Measurements from ENCODE around the gene PRKG1.
"Not testable (repeated sequence)": the region's sequence is repeated elsewhere in the genome, so short reads cannot be mapped to it uniquely, and the experiment has no call there.

The PRKG1 gene

GRCh38 chr10:51285601-51286000 is 211.3 kb downstream of the PRKG1 start:
- no peak for DNase-seq

DNA sequence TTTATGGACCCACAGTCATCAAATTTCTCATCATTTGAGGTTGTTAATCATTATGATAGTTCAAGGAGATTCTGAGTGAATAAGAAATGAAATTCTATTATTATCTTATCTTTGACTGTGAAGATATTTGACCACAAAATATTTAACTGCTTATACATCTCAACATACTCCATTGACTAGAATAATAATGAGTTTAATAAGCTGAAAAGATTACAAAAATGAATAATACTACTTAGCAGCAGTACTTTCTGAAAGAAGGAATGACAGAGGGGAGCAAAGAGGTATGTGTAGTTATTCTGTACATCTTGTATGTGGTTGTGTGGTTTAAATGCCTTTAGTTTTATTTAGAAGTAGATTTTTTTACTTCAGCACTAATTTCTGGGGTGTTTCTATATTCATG is 214.2 kb downstream of the PRKG1 start:
- DNase-seq = no peak

DNA sequence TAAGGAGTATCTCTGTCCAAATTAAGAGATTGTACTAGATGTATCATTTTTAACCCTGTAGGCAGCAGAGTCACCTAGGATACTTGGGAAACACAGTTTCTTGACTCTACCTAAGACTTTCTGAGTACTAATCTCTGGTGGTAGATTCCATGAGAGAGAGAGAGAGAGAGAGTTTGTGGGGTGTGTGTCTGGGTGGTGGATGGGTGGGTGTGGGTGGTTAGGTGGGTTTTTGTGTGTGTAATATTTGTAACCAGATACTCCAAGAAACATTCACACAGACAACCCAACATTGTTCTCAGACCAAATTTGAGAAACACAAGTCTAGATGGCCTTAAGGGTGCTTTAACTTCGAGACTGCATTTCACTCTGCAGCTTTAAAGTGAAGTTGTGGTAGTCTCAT is 215.2 kb downstream of the PRKG1 start:
- no peak for DNase-seq

DNA sequence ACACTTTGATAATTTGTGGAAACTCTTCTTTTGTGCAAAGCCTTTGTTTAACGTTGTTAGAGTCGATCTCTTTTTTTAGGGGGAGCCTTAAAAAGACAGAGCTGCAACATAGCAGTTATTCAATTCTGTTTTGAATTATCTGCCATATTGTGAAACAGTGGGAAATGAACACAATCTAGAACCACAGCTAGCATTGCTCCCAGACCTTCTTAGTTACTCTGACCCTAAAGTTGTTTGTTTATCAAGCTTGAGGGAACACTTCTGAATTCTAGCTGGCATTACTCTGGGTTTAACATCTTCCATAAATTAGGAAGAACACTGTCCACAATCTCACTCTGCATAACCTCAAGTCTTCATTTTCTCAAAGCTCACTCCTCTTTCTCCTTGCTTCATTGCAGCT is 217.7 kb downstream of the PRKG1 start:
- no peak for DNase-seq

- DNase-seq = no peak
These were observed 223.2 kb downstream of the PRKG1 start for GRCh38 chr10:51297438-51297837.

- no peak for DNase-seq
These were observed 226.5 kb downstream of the PRKG1 start for GRCh38 chr10:51300617-51301304.

DNA sequence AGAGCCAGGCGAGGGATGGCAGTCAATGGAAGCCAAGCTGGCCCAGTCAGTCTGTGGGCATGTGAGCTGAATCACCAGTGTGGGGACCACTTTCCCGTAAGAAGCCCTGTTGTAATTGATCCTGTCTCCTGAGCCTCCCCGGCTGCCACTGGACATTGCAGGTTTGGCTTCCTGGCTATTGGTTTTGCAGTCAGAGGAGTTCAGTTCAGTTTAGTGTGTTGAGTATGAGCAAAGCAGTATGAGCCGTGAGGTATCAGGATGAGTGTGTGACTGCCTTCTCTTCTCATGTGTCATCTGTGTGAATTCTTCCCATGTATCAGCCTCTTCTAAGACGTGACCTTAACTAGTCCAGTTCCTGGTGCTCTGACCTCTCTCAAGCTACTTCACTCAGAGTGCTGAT is 227.4 kb downstream of the PRKG1 start:
- DNase-seq = no peak

DNA sequence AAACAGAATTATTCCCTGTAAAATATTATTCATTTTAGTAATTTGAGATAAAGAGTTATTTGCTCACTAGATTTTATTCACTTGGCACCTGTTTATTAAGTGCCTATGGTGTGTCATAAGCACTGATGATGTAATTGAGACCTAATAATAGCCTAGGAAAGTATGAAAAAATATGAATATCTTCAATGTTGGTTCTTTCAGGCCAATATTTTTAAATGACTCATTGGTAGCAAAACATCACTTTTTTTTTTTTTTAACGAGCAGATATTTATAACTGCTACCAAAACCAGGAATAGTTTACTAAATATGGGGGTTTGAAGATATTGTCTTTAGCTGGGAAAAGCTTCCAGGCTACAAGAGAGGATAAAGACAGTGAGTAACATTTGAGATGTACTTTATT is 228.0 kb downstream of the PRKG1 start:
- DNase-seq = no peak

DNA sequence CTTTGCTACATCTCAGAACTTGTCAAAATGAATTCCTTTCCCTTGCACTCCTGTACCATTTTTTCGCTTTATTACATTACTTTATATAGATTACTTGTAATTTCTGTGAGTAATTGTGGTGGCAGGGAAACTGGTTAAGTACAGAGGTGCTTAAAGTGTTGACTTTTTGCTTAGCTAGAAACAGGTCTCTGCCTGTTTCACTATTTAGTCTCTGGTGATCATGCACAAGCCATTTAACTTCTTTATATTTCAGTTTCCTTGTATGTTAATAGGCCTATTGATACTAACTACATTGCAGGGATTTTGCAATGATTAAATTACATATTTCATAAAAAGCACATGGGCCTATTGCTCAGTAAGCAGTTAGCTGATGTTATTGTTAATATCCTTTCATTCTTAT is 233.8 kb downstream of the PRKG1 start:
- DNase-seq = no peak

DNA sequence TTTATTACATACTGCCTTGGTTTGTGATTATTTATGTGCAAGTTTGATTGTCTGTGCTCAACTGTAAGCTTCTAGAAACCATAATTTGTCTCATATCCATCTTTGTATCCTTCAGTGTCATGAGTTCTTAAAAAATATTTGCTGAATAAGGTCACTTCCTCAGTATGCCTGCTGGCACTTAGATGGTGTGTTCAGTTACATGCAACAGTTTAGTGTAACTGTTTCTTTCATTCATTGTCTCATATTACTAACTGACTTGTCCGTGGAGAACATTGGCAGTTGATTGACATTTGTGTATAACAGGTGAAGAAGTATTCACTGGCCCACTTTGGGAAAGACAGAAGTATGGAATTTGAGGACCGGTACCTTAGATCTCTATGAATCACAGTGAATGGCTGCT is 236.9 kb downstream of the PRKG1 start:
- DNase-seq = no peak

- no peak for DNase-seq
These were observed 238.5 kb downstream of the PRKG1 start for GRCh38 chr10:51312817-51313216.

DNA sequence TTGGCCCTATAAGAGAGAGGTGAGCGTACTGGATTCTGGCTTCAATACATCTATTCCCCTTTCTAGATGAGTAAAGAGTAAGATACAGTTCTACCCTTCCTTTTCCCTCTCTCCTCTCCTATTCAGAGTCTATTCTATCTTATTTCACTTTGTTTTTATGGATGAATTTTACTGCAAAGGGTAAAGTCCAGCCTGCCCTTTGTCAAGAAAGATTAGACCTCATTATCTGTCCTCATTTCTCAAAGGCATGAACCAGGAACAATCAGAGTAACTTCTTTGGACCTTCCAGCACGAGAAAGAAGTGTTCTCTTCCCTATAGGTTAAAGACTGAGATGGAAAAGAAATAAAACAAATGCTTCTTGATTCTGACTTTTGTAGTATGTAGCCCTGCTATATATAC is 239.0 kb downstream of the PRKG1 start:
- DNase-seq = no peak

GRCh38 chr10:51313773-51314478 is 239.6 kb downstream of the PRKG1 start:
- DNase-seq = no peak

DNA sequence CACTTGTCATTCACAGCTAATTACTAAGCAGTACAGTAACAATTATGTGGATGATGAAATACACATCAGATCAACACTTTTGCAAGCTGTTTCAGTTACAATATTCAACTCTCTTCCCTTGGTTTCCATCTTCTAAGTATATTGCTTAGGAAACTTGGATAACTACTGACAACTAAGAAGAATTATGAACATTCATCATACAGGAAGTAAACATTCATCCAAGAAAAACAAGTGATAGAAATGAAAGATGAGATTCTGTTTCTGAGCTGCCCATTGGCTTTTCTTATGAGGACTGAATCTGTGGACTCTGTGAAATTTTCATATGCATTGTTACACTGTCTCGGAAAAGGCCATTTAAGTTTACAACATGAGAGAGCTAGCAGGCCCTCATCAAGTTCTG is 240.2 kb downstream of the PRKG1 start:
- DNase-seq = no peak

- no peak for DNase-seq
These were observed 244.3 kb downstream of the PRKG1 start for GRCh38 chr10:51318399-51319172.

DNA sequence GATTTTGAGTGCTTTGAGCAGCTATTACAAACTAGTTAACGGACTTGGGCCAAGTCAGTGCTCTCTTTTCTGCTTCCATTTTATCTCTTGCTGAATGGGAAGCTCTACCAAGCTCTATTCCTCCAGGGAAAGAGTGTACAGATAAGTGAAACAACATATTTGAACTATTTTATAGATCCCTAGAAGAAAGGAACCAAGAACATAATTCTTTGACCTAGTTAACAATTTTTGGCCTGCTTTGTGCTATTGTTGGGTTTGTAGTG is 244.8 kb downstream of the PRKG1 start:
- DNase-seq = no peak

GRCh38 chr10:51321300-51321699 is 247.0 kb downstream of the PRKG1 start:
- no peak for DNase-seq

- DNase-seq = no peak
These were observed 247.7 kb downstream of the PRKG1 start for GRCh38 chr10:51321980-51322379.

DNA sequence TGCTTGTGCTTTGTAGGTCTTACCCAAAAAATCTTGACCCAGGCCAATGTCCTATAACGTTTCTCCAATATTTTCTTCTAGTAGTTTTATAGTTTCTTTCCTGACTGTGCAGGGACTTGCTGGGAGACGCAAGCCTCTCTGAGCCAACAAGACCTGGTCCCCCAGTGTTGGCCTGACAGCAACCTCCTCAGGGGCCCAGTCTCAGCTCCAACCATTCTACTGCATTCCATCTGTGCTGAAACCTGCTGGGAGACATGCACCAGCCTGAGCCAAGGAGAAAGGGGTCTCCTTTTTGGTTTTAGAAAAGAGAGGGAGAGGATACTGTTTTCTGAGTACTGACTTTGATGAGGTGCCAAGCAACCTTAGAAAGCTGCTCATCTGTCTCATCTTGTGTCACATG is 251.4 kb downstream of the PRKG1 start:
- no peak for DNase-seq

GRCh38 chr10:51326174-51326573 is 251.9 kb downstream of the PRKG1 start:
- DNase-seq = no peak

DNA sequence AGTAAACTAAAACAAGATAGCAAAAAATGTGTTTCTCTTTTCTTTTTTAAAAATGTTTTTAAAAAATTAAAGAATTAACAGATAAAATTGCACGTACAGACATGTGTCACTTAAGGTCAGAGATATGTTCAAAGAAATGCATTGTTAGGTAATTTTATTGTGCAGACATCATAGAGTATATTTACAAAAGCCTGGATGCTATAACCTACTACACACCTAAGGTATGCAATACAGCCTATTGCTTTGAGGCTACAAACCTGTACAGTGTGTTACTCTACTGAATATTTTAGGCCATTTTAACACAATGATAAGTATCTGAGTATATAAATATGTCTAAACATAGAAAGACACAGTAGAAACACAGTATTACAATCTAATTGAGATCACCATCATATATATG is 253.1 kb downstream of the PRKG1 start:
- no peak for DNase-seq

DNA sequence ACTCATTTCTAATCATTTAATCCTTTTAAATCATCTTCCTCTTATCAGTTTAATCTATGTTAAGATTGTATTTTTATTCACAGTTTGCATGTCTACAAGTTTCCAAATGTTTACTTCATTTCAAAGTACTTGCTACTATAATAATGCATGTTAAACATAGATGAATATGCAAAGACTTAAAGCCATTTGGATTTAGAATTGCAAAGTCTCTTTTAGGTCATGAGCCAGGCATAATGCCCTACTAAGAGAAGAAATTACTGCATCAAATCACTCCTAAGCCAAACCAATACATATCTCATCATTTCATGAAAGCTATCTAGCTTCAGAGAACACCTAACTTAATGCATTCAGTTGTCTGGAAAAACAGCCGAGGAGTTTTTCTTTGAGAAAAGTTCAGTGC is 266.1 kb downstream of the PRKG1 start:
- DNase-seq = no peak

- DNase-seq = no peak
These were observed 266.7 kb downstream of the PRKG1 start for GRCh38 chr10:51340845-51341610.

DNA sequence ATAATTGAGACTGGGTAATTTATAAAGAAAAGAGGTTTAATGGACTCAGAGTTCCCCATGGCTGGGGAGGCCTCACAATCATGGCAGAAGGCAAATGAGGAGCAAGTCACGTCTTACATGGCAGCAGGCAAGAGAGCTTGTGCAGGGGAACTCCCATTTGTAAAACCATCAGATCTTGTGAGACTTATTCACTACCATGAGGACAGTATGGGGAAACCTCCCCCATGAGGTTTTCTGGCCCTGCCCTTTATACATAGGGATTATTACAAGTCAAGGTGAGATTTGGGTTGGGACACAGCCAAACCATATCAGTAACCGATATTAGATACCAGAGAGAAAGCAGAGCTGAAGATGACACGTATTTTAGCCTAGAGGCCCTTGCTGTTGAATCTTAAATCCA is 267.5 kb downstream of the PRKG1 start:
- not testable (repeated sequence) for DNase-seq

Data from activated CD4-positive, alpha-beta T cell treated with anti-CD3 and anti-CD28 coated beads for 1 hour (primary cell).